NCI-H1436 treated with DMSO at 0.1 percent for 48 hours (cell line): ENCODE measurements around the gene ZNF777.
A peak's percentile ranks its signal among the peaks of the same experiment; 100 is the strongest.
"Not testable (repeated sequence)": the region's sequence is repeated elsewhere in the genome, so short reads cannot be mapped to it uniquely, and the experiment has no call there.

Source experiments
- DNase-seq: peaks from one replicate; lab custom pipeline; 2025; lab: John Stamatoyannopoulos, UW

Gene ZNF777

GRCh38 chr7:149460493-149461277 is at the start of gene ZNF777:
Gene ZNF777 (minus strand): TSS chr7:149461062. CDS start chr7:149456022, 5,040 bp downstream.
- DNase-seq: no peak

DNA sequence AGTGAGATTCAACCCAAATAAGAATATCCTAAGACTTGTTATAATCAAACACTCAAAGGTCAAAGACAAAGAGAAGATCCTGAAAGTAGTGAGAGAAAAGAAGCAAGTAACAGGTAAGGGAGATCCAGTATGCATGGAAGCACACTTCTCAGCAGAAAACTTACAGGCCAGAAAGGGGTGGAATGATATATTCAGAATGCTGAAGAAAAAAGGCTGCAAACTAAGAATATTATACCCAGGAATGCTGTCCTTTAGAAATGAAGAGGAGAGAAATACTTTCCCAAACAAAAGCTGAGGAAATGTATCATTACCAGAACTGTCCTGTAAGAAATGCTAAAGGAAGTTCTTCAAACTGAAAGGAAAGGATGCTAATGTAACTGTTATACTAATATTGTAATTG is 49.4 kb upstream of the ZNF777 start:
- no peak for DNase-seq

DNA sequence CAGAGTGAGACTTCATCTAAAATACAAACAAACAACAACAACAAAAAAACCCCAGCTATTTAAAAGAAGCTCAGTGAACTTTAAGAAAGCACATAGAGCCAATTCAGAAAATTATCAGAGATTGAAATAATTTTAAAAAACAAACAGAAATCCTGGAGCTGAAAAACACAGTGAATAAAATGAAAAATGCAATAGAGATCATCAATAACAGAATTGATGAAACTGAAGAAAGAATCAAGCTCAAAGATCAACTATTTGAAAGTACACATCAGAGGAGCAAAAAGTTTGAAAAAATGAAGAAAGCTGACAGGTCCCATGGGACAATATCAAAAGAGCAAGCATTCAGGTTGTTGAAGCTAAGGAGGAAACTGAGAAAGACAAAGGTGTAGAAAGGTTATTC is 48.9 kb upstream of the ZNF777 start:
- DNase-seq: no peak

DNA sequence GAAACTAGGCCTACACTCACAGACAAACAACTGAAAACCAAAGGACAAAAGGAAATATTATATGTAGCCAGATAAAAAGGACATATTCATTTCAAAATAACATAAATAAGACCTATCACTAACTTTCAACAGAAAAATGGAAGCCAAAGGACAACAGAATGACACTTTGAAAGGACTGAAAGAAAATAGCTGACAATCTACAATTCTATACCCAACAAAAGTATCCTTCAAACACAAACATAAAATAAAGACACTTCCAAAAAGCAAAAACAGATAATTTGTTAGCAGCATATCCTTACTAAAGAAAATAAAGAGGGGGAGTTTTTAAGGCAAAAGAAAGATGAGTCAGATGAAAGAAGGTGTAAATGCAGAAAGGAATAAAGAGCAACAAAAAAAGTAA is 44.7 kb upstream of the ZNF777 start:
- no peak for DNase-seq

DNA sequence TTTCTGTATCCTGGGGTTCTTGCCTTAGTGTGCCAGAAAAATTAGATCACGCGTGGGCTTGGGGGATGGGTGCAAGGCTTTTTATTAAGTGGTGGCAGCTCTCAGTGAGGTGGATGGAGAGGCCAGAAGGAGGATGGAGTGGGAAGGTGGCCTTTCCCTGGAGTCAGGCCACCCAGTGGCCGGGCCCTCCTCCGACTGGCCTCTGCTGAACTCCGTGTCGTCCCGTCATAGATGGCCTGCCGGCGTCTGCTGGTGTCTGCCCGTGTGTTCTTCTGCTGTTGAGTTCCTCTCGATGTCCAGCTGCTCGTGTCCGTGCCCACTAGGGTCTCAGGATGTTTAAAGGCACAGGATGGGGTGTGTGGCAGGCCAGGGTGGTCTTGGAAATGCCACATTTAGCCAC is 40.8 kb upstream of the ZNF777 start:
- no peak for DNase-seq

DNA sequence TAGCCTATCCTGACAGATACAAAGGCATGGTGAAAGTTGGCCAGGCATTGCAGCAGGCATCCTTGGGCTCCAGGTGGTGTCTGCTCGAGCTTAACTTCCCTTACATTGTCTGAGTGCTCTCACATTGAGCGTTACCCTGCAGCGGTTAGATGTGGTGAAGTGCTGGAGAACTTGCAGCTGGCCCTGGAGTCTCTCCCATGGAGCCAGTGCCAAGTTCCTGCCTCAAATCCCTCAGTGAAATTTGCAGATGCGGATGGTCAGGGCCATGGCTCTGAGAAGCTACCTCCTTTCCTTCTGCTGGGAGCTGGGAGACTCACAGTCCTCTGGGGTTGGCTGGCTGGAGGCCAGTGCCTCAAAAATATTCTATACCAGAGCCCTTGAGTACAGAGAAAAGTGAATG is 40.0 kb upstream of the ZNF777 start:
- DNase-seq: no peak

GRCh38 chr7:149500201-149500600 is 39.3 kb upstream of the ZNF777 start:
- DNase-seq: no peak

GRCh38 chr7:149498811-149499210 is 37.9 kb upstream of the ZNF777 start:
- no peak for DNase-seq

DNA sequence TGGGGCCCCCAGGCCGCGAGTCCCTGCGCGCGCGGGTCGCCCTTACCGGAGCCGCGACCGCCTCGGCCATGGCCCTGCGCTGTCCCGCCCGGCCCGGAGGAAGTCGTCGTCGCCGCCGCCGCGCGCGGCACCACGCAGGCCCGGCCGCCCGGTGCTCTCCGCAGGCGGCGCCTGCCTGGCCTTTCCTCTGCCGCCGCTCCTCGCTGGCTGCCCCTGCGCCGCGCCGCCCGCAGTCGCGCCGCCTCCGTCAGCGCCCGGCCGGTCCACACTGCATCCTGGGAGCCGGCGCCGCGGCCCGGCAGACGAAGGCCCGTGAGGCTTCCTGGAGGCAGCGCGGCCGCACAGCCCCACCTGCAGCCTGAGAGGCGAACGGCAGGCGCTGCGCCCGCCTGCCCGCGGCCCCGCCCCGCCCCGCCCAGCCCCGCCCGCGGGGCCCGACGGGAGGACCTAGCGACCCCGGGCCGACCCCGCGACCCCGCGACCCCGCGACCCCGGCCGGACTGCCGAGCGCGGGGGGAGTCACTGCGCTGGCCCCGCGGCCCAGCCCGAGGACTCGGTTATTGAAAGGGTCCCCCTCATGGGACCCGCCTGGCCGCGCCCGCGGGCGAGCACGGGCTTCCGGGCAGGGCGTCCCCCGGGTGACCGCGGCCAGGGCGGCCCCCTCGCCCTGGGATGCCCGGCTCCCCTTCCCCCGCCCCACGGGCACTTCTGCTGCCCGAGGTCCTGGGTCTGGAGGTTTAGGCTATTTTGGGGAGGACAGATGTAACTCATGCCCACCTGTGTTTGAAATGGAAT is 36.8 kb upstream of the ZNF777 start, which contains the start of gene ZNF746:
Gene ZNF746 (minus strand): TSS at position 343 of the 795 bp plus-strand sequence. CDS start 273 bp downstream, at position 70.
- DNase-seq: peak; percentile 19

GRCh38 chr7:149496642-149497391 is 36.0 kb upstream of the ZNF777 start:
- no peak for DNase-seq

- DNase-seq: no peak
Observed at GRCh38 chr7:149495785-149496641, 35.2 kb upstream of the ZNF777 start.

GRCh38 chr7:149494738-149495368 is 34.0 kb upstream of the ZNF777 start:
- no peak for DNase-seq

- not testable (repeated sequence) for DNase-seq
Observed at GRCh38 chr7:149493975-149494374, 33.1 kb upstream of the ZNF777 start.

DNA sequence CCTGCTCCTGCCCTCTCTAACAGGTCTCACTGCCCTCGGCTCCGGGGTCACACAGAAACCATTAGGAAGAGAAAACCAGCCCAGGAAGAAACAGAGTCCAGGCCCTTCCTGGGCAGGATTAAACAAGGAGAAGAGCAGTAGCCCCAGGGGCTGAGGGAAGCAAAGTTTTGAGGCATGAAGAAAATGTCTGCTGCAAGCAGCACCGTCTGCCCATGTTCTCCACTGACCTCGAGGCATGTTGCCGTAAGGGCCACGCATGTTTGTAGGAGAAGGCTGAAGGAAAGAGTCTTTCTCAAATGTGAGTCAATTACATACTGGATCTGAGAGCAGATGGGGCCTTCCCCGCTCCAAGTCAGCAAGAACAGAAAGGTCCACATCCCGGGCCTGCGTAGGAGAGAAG is 32.5 kb upstream of the ZNF777 start:
- DNase-seq: no peak

GRCh38 chr7:149490083-149490760 is 29.4 kb upstream of the ZNF777 start:
- DNase-seq: no peak

- no peak for DNase-seq
Observed at GRCh38 chr7:149489391-149490024, 28.6 kb upstream of the ZNF777 start.

- DNase-seq: no peak
Observed at GRCh38 chr7:149479568-149479967, 18.7 kb upstream of the ZNF777 start.

GRCh38 chr7:149478754-149479153 is 17.9 kb upstream of the ZNF777 start:
- DNase-seq: no peak

- no peak for DNase-seq
Observed at GRCh38 chr7:149477494-149478443, 16.9 kb upstream of the ZNF777 start.
